HG02884 (cell line): ENCODE measurements around the gene FAM120B.

Experiments
- ATAC-seq: cut with Tn5 transposase; IDR thresholded peaks from one replicate; pipeline ENCODE4 v1.9.1; 2021; ENCODE audit warnings: mild to moderate bottlenecking, moderate library complexity; ENCODE audit not compliant: unreplicated experiment

The FAM120B gene

DNA sequence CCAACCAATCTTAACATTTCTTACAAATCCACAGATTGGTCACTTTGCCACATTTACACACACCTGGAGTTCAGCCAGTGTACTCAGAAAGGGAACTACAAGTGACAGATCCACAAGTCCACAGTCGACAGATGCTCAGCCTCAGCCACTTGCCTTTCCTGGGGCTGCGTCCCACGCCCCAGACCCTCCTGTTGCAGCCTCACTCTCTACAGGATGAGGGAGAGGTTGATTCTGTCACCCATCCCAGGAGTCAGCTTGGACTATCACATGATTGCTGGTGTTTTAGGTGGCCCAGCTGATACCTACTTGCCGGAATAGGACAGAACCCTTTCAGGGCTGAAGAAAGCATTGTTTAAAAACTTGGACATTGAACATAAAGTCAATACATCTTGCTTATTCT lies 108.8 kb downstream of the FAM120B start:
- no peak for ATAC-seq

DNA sequence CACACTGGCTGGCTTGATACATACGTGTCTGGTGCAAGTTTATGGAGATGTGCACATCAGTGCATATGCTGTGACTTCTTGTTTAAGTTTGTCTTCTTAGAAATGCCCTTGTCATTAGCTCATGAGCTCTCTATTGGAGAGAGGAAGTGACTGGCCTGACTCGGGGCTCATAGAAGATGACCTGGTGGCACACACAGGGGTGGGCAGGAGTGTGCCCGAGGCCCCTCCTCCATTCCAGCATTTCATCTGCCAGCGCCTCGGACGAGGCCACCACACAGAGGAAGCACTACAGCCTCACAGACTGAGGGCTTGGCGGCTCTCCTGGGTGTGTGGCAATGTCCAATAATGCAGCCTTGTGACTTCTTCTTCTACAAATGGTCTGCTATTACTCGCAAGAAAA lies 109.7 kb downstream of the FAM120B start:
- no peak for ATAC-seq

DNA sequence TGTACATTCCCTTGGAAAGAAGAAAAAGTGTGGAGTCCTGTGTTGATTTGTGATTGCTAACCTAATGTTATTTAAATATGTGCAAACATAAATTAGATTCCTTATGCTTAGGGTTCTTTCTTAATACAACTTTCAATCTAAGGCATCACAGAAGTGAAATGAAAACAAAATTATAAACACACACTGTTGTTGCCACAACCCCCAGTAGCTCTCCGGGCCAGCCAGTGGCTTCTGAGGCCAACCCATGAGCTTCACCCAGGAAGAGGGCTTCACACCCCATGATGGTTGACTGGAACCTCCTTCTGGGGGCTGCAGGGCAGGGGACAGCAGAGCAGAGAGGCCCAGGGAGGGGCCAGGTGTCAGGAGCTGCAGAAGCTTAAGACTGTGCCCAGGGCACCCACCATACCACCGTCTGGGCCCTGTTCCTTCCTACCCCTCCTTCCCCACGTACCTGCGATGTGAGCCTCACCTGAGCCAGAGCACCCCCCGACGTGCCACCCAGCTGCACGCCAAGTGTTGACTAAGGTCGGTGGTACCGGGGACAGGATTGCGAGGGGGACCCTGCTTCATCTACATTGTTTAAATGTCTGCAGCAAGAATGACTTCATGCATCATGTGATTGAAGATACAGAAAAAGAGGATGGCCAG lies 110.5 kb downstream of the FAM120B start:
- no peak for ATAC-seq

DNA sequence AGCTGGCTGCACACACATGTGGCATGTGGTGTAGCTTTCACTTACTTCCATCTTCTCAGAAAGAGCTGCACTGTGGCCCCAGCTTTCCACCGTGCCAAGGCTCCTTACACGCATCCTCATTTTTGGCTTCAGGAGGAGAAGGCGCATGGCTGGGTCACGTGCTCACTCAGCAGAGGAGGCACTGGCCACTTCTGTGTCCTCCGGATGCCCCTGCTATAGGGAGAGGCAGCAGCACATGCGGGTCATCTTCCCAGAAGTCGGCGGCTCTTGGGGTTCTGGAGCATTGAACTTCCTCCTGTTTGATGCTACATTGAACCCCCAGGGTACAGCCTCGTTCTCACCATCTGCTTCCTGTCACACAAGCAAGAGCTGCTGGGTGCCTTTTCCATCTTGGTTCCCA lies 111.3 kb downstream of the FAM120B start:
- no peak for ATAC-seq

DNA sequence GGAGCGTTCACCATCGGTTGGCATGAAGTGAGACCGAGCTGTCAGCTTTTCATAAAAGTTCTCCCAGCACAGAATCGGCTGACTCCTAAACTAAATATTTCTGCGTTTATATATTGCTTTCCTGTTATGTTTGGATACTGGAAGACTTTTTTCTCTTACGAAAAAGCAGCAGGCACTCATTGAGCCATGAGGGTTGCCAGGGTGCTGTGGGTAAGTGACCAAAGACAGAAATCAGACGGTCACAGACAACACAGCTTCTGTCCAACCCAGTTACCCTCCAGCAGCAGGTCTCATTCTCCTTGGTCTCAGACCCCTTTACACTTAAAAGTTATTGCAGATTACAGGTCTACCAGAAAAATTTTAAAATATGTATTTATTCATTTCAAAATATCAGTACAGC lies 113.7 kb downstream of the FAM120B start:
- ATAC-seq: no peak

DNA sequence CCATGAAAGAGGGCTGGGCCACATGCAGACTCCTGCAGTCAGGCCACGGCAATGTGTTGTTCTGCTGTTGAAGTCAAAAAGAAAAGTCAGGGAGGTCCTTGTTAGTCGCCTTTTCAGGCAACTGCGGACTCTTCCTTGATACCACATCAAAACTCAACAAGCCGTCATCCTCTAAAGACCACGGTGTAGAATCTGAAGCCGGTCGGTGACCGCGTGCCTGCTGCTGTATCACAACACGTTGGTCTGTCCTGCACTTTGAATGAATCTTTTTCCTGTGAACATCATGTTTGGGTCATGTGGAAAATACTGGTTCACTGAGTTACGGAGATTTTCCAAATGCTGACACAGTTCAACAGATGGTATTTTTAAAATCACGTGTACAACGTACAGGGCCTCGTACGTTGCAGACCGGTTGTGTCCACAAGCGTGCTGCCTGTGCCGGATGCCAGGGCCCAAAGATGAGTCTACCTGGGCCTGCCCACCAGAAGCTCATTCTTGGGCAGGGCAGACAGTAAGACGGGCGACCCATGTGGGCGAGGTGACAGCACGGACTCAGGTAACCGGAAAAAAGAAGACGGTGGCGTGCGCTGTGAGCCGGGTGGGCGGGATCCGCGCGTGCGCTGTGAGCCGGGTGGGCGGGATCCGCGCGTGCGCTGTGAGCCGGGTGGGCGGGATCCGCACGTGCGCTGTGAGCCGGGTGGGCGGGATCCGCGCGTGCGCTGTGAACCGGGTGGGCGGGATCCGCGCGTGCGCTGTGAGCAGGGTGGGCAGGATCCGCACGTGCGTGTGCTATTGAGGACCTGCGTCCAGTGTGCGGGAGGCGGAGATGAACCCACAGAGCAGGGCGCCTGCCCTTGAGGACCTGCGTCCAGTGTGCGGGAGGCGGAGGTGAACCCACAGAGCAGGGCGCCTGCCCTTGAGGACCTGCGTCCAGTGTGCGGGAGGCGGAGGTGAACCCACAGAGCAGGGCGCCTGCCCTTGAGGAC lies 114.5 kb downstream of the FAM120B start:
- ATAC-seq: no peak

DNA sequence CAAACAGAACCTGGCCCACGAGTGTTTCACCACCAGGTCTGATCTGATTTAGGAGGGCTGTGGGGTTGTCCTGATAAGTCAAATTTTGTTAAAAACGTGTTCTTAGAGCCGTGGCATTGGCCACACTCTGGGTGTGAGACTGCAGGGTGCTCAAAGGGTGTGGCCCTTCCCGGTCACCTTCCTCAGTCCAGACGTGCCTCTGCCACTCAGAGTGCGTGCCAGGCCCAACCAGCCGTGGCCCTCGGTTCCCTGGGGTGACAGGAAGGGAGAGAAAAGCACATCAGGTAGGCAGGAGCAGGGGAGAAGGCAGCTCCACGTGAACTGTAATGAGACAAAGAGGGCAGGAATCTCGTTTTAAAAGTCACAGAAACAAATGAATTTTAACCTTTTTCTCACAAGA lies 115.4 kb downstream of the FAM120B start:
- ATAC-seq: no peak

DNA sequence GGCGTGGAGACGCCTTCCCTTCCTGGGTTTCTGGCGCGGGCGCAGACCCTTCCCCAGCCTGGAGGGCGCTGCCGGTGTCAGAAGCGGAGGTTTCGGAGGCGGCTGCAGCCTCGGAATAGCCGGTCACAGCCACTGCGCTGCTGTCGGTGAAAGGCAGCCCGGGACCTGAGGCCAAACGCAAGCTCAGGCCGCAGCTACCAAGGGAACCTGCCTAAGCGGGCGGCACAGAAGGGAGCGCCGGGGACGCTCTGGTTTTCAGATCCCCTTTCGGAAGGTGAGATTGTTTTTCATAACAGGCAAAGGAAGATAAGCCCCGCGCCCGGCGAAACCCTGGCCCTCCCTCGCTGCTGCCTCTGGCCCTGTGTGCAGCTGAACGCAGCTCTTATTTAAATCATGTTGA lies 116.5 kb downstream of the FAM120B start:
- ATAC-seq: no peak

DNA sequence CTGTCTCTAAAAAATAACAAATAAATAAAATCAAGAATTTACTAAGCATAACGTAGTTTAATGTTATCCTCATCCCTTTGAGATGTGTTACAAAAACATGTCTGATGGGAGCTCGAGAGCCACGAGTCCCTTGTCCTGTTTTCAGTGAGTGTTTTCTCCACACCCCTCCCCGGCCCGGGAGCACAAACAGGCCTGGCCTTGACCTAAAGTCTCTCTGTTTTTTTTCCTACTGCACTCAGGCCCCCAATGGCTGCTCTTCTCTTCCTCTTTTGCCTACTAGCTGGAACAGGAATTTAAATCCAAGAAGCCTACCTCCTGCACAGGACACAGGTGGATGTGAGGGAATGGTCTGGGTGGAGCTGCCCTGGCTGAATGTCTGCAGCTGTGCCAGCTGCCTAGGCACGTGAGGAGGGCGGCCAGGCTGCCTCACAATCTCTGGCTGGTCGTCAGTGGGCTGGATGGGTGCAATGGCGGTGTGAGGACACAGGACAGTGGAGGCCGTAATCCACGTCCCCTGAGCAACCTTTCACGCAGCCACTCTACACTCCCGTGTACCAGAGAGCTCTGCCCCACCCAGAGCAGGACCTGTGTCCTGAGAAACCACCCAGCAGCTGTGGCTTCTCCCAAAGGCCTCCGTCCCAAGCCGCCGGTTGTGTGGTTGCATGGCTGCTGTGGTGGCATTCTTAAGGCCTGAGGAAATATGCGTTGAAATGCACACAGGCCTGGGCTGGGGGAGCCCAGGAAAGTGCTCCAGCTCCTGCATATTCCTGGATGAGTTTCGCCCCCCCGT lies 117.5 kb downstream of the FAM120B start:
- no peak for ATAC-seq

DNA sequence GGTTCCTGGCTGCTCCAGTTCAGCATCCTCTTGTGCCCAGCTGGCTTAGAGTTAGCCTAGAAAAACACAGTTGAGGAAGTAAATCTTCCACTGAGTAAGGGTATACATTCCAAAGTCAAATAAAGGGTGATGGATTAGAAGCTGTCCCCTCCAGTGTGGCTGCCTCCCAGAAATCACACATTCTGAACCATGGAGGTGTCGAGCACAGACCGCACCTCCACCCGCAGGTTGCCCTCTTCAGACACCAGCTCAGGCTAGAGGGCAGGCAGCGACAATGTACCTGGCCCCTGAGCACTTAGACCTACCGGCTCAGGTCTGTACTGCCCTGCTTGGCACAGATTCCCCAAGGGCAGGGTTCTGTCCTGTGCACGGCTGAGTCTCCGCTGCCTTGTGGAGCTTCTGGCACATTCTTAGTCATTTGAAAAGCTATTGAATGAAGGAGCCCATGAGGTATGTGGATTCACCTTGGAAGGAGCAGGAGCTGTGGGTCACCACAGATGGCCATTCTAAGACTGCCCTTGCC lies 118.1 kb downstream of the FAM120B start:
- ATAC-seq: no peak

DNA sequence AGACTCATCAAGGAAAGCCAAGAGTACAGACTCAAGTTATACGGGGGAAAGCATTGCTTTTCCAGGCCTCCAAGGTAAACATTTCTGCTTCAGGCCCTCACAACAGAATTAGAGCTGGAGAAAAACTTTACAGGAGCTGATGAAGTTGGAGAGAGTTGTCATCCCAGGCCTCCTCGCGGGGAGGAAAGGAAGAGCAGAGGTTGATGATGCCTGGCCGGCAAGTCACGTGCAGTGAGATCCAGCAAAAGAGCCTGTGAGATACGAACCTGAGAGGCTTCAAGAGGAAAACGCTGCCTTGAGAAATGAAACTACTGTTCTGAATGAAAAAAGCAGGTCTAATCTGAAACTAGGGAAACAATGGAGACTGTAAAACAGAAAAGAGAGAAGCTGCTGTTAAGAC lies 122.9 kb downstream of the FAM120B start:
- no peak for ATAC-seq

DNA sequence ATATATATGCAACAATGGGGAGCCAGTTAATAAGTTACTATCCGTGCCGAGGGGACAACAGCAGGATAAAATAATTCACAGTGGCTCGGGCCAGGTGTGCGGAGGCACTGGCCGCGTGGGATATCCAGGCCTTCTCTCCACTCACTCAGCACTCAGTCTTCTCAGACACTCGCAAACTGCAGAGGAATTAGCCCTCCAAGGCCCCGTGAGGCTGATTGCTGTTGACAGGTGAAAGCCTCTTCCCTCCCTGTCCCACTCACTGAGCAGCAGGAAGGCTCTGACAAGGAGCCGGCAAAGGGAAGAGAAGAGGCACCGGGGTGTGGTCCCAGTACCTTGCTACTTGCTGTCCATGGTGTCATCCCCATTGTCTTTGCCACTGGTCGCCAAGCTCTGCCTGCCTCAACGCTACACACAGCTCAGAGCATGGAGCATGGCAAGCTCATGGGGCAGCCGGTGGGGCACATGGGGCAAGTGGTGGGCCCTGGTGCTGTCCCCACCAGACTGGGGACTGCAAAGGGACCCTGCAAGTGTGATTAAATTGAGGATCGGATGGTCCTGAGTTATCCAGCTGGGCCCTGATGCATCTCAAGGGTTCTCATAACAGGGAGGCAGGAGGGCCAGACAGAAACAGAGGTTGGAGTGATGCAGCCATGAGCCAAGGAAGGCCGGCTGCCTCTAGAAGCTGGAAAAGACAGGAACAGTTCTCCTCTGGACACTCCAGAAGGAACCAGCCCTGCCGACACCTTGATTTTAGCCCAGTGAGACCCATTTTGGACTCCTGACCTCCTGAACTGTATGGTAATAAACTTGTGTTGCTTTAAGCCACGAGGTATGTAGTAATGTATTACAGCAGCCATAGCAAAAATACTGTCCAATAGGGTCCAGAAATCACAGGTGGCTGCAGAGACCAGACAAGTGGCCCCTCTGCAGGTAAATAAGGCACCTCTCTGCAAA lies 126.9 kb downstream of the FAM120B start:
- ATAC-seq: no peak

DNA sequence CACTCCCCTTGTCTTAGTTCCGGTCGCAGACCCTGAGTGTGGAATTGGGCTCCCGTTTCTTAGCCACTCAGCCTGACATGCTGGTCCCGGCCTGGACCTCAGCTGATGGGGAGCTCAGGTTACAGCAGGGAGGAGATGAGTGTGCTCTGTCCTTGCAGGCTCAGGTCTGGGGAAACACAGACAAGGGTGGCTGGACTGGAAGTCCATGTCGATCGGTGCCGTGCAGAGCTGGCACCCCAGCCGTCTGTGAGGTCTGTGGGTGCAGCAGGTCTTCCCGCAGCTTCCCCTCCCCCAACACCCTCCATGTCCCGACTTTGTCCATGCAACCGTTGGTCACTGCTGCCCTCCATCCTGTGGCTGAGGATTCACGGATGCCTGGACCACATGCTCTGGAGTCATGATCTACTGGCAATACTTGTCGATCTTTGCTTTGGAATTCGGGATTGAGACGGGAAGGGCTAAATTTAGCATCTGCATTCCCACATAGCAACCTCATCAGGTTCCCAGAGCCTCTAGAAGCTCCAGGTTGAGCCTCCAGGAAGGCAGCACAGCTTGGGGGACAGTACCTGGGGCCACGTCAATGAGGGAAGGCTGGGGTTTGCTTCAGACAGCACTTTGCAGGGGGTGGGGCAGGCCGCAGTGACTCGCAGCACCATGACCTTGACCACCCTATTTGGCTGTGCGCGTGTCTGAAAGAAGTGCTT lies 127.7 kb downstream of the FAM120B start:
- no peak for ATAC-seq

DNA sequence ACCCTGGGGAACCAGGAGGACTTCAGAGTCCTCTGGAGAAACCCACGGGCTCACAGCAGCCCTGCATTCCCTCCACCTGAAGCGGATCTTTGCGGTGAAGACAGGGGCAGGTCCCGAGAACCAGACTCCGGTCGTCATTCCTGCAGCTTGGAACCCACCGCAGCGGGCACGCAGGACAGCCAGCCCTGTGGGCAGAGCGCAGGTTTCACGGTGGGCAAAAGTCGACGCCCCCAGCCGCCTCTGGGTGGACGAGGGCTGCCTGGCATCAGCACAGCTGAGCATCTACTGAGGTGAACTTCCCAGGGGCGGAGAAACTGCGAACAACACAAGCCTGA lies 128.2 kb downstream of the FAM120B start:
- ATAC-seq: no peak

DNA sequence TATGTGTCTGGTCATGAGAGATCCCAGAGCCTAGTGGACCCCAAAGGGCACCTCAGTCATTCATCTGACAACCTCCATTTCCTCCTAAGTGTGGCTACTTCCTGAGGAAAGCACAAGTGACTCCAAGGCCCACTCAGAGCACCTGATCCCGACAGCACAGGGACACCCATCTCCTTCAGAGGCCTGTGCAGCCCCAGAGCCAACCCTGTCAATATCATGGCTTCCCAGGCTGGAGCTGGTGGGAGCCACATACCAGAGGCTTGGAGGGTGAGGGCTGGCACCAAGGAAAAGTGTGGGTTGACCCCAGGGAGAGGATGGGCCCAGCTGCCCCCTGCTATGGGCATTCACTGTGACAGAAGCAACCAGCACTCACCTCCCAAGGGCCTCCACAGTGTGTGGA lies 129.2 kb downstream of the FAM120B start:
- ATAC-seq: no peak

DNA sequence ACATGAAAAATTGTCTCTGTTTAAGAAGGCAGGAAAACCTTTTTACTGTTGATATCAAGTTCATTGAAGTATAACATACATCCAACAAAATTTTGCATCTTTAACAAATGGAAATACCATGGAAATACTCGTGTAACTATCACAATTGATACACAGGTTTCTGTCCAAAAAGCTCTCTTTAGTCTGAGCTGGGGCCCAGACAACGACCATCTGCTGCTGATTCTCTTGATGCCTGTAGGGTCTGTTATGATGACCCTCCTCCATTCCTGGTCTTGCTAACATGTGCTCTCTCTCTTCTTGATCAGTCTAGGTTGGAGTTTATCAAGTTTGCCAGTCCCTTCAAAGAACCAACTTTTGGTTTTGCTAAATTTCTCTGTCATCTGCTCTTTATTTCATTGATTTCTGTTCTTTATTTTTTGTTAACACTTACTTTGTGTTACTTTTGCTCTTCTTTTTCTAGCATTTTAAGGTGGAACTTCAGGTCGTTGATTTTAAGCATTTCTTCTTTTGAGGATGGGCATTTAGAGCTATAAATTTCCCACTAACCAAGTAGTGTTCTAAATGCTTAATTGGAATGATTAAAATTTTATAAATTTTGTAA lies 129.8 kb downstream of the FAM120B start:
- no peak for ATAC-seq

DNA sequence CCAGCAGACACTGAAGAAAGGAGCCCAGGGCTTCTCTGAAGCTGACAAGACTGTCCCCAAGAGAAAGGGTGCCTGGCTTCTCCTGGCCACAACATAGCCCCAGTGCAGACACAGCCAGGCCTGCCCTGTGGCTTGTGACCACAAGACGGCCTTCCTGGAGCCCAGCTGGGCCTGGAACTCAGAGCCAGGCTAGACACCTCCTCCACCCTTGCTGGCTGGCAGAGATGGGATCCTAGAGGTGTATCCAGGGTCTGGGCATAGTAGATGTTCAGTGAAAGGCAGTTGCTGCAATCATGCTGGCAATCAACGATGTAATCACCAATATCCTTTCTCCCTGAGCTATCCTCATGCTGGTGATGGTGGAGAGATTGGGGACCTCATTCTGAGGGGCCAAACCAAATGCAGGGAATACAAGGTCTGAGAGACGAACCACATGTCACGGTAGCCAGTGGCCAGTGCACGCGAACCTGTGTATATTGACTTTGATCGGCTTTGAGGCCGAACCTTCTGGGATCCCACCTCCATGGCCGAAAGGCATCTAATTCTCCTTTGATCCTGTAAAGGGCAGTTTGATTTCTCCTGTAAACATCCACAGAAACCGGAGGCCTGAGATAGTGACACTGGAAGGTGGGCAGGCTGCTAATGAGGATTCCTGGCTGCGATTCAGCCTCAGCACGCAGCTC lies 131.3 kb downstream of the FAM120B start:
- ATAC-seq: no peak

DNA sequence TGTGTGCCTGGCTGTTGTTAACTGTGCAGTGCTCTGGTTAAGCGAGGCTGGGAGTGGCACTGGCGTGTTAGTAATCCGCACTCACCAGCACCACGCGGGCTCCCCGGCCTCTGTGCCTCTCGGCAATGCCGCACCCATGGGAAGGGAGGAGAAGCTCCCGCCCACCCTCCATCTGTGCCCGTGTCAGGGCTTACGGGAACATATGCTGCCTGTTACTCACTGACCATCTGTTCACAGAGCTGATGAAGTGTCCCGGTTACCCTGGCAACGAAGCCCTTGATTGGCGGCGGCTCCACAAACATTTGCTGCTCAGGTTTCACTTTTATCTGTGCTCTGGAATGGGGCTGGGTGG lies 131.8 kb downstream of the FAM120B start:
- ATAC-seq: peak; percentile 95

DNA sequence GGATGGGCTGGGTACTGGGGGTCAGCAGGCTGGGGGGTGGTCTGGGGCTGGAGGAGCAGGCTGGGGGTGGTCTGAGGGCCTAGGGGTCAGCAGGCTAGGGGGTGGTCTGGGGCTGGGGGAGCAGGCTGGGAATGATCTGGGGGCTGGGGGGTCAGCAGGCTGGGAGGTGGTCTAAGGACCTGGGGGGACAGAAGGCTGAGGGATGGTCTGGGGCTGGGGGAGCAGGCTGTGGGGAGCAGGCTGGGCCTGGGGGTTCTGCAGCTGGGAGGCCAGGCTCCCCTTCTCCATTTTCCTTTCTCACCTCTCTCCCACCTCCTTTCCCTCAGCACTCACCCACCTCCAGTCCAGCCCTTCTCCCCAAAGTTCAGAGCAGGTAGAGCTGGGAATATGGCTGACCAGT lies 132.3 kb downstream of the FAM120B start:
- no peak for ATAC-seq
